Pancreas (tissue), 10 donors: ENCODE data around the gene ZNF543. TPM values are rescaled to one million over a fixed set of nuclear protein-coding genes. Genes with fewer than 3 reads are reported as not detected.

ENCODE experiments used
- ATAC-seq, 4 donors: fragments of 200-7000 bp; cut with Tn5 transposase; one replicate each; pipeline versions ENCODE4 v1.8.0 to v1.9.1; 2020; ENCODE audit warnings: mild to moderate bottlenecking in 4 of 4, moderate library complexity in 4 of 4
- DNase-seq, 6 donors: peaks; one replicate each; pipeline ENCODE4 v3.0.0-alpha.2; 2020
- FAIRE-seq: peaks from 2 replicates; lab custom pipeline; 2012; peaks lifted over from hg19 to GRCh38; lab: Jason Lieb, UNC
- H3K27ac ChIP-seq, 4 donors: fragments of 200-600 bp; sonication (generic); 1 replicate in 3 of 4; 2 replicates in 1 of 4; pipeline versions ENCODE4 v1.5.0 to v1.8.0; 2020
- H3K27me3 ChIP-seq, 4 donors: fragments of 200-600 bp; one replicate each; pipeline ENCODE4 v1.8.0; 2021
- H3K36me3 ChIP-seq, 3 donors: fragments of 200-600 bp; sonication (generic) in 1 of 3; one replicate each; pipeline versions ENCODE4 v1.5.0 to v1.8.0; 2020 to 2021
- H3K4me1 ChIP-seq, 3 donors: fragments of 200-600 bp; one replicate each; pipeline ENCODE4 v1.8.0; 2021
- H3K4me3 ChIP-seq, 4 donors: fragments of 200-600 bp; sonication (generic) in 2 of 4; one replicate each; pipeline versions ENCODE4 v1.5.0 to v1.8.0; 2020 to 2021
- H3K9me3 ChIP-seq, 4 donors: fragments of 200-600 bp; one replicate each; pipeline ENCODE4 v1.8.0; 2021
- CTCF ChIP-seq, 4 donors: fragments of 200-600 bp; sonication (generic) in 3 of 4; IDR thresholded peaks; one replicate each; pipeline versions ENCODE4 v1.5.0 to v1.8.0; 2021; ENCODE audit warnings: antibody characterized with exemption in 4 of 4
- WGBS, 2 donors: extraction: QIAGEN DNeasy Blood & Tissue Kit; methylation state at CpG; one replicate each; pipeline ENCODE4 v1.1.7; 2013; 5-methylcytosine and 5-hydroxymethylcytosine counted together
- intact Hi-C, 3 donors: fragments of 100-400 bp; cut with DNase I; formaldehyde crosslinking; loops; one replicate each; pipeline versions ENCODE4 v1.11.1 to v1.14.2; 2022
- polyA plus RNA-seq, 2 donors: library from polyadenylated mRNA; stranded (reverse); fragments of 200-250 nt; gene quantifications; one replicate each; pipeline ENCODE4 v1.2.3, GENCODE V29; 2013
- total RNA-seq, 6 donors: library from RNA; stranded (reverse); fragmentation: NEBNext Ultra II Directional in 4 of 6; extraction: Animal tissue kit (Norgen Biotek cat#: 25700) in 4 of 6; gene quantifications; one replicate each; pipeline versions ENCODE4 v1.2.1 to v1.2.4, GENCODE V29; 2021 to 2023
- donor health status: healthy with polysubstance abuse.
- donor health status: DM: no; HTN: no; CAD: no; lungs with moderate emphysema.
- donor health status: DM: no; HTN: no; CAD: no.
- donor health status: control.
- donor health status: control.
- donor health status: Bipolar disorder and iron deficiency.
- donor health status: DM: yes; HTN: yes; CAD: no.
- donor health status: DM: no; HTN: no; CAD: no.
- donor health status: DM: no; HTN: no; CAD: no.
- donor health status: DM: yes; HTN: yes; CAD: no.

ZNF543 gene
- total and polyA plus RNA-seq, 8 donors: 0.76 to 4.1 (median 1.5) TPM

DNA sequence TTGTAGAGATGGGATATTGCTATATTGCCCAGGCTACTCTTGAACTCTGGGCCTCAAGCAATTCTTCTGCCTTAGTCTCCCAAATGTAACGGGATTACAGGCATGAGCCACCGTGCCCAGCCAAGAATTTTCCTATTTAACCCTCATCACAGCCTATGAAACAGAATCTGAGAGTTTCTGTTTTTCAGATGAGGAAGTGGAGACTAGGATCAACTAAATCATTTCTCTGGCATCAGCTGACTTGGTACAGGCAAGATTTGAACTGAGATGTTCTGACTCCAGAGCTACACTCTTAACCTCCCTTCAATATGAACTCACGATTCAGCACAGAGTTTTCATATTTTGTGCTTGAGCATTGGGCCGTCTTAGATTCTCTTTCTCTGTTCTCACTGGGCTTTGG is 31.9 kb upstream of the ZNF543 start:
- FAIRE-seq (no peak), ATAC-seq (no peak), DNase-seq (no peak)
- 93 to 94% methylated on average over 4 of the region's 4 CpGs for WGBS, 2 donors
- no peak for TF ChIP-seq CTCF (IDR thresholded peaks at IDR 0.05)
- Histone ChIP-seq H3K4me3 (no peak overlapping the region), H3K27me3 (no peaks in the 10 kb centered on the region), H3K4me1 (no peaks in the 10 kb centered on the region), H3K36me3 (peaks cover 11 to 89% (median 54%) of the 10 kb centered on the region in 3 donors), H3K9me3 (no peaks in the 10 kb centered on the region), H3K27ac (no peak overlapping the region)
- intact Hi-C loops: no loop called here

- ATAC-seq (no peak), DNase-seq (no peak), FAIRE-seq (no peak)
- Histone ChIP-seq H3K27ac (no peak overlapping the region), H3K4me3 (no peak overlapping the region), H3K27me3 (no peaks in the 10 kb centered on the region), H3K4me1 (no peaks in the 10 kb centered on the region), H3K36me3 (peaks cover 11 to 80% (median 52%) of the 10 kb centered on the region in 3 donors), H3K9me3 (no peaks in the 10 kb centered on the region)
- no peak for TF ChIP-seq CTCF (IDR thresholded peaks at IDR 0.05)
- 95% methylated on average over 11 of the region's 11 CpGs for WGBS, 2 donors
- intact Hi-C loops: no loop called here
These were observed 29.3 kb upstream of the ZNF543 start for GRCh38 chr19:57290970-57291369.

GRCh38 chr19:57292547-57292946 is 27.7 kb upstream of the ZNF543 start:
- 50 to 55% methylated on average over 1 of the region's 1 CpG for WGBS, 2 donors
- H3K4me1 ChIP-seq: no peaks in the 10 kb centered on the region
- ATAC-seq (no peak), FAIRE-seq (no peak), DNase-seq (no peak)
- H3K27me3 ChIP-seq: no peaks in the 10 kb centered on the region
- intact Hi-C loops: no loop called here
- no peak for TF ChIP-seq CTCF (IDR thresholded peaks at IDR 0.05)
- peaks cover 11 to 65% (median 49%) of the 10 kb centered on the region in 3 donors for H3K36me3 ChIP-seq
- no peak overlapping the region for H3K4me3 ChIP-seq
- no peaks in the 10 kb centered on the region for H3K9me3 ChIP-seq
- no peak overlapping the region for H3K27ac ChIP-seq

DNA sequence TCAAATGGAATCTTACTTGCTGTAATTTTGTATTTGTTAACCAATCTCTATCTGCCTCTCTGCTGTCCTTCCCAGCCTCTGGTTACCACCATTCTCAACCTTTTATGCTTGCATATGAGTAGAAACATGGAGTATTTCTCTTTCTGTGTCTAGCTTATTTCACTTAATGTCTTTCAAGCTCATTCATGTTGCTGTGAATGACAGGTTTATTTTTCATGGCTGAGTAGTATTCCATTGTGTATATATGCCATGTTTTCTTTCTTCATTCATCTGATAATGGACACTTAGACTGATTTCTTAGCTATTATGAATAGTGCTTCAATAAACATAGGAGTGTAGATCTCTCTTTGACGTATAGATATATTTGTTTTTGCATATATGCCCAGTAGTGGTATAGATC is 26.6 kb upstream of the ZNF543 start:
- DNase-seq: no peak
- Histone ChIP-seq H3K27me3 (no peaks in the 10 kb centered on the region), H3K9me3 (no peaks in the 10 kb centered on the region), H3K4me3 (no peak overlapping the region), H3K4me1 (no peaks in the 10 kb centered on the region), H3K36me3 (peaks cover 11 to 53% (median 41%) of the 10 kb centered on the region in 3 donors), H3K27ac (no peak overlapping the region)
- FAIRE-seq: no peak
- 99 to 100% methylated on average over 1 of the region's 1 CpG for WGBS, 2 donors
- intact Hi-C loops: no loop called here
- TF ChIP-seq CTCF (IDR thresholded peaks at IDR 0.05): no peak
- ATAC-seq: no peak

DNA sequence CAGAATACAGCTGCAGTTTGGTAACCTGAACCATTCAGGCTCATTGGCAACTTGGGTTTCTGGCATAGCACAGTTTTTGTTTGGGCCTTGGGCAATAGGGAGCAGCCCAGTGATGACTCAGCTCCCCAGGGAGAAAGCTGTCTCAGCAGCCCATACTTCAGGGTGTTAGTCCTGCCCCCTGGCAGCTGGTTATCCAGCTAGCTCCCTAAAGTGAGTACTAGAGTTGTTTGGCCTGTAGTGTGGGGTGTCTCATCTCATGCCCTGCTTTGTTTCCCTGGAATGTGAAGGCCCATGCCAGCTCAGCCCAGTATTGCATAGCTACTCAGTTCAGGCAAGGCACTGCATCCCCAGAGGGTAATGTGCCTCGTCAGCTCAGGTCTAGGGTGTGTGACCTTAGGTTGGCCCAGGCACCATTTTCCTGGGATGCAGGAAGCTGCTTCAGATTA is 18.2 kb upstream of the ZNF543 start:
- ATAC-seq (peak in 2 of 4 donors; percentile 30 to 69), DNase-seq (no peak), FAIRE-seq (no peak)
- no peaks in the 10 kb centered on the region for H3K9me3 ChIP-seq
- H3K36me3 ChIP-seq: peaks cover 0 to 4% (median 0%) of the 10 kb centered on the region in 3 donors
- TF ChIP-seq CTCF (IDR thresholded peaks at IDR 0.05): no peak
- intact Hi-C loops: no loop called here
- no peak overlapping the region for H3K4me3 ChIP-seq
- WGBS, 2 donors: 95 to 98% methylated on average over 1 of the region's 1 CpG
- H3K4me1 ChIP-seq: no peaks in the 10 kb centered on the region
- no peaks in the 10 kb centered on the region for H3K27me3 ChIP-seq
- no peak overlapping the region for H3K27ac ChIP-seq
